Measurements from ENCODE around the gene ANKRD22.
A peak's percentile ranks its signal among the peaks of the same experiment; 100 is the strongest.

The ANKRD22 gene

DNA sequence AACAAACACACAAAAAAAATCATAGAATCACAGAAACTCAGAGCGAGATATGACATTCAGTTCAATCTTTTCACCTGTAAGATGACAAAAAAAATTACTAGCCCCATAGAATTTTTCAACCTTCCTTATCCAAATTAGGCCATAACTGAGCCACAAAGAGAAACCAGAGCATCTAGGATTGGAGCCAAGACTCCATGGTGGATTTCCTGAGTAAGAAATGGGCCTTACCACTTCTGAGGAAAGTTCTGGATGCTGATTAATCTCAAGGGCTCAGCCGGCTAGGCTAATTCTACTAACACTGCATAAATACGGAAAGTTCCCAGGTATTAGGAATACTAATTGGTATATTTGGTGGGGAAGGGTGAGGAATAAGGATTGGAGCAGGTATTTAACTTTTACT lies 32.4 kb downstream of the ANKRD22 start:
- H3K27me3 ChIP-seq = no peaks in the 10 kb centered on the region
- TF ChIP-seq, protein P1, sequence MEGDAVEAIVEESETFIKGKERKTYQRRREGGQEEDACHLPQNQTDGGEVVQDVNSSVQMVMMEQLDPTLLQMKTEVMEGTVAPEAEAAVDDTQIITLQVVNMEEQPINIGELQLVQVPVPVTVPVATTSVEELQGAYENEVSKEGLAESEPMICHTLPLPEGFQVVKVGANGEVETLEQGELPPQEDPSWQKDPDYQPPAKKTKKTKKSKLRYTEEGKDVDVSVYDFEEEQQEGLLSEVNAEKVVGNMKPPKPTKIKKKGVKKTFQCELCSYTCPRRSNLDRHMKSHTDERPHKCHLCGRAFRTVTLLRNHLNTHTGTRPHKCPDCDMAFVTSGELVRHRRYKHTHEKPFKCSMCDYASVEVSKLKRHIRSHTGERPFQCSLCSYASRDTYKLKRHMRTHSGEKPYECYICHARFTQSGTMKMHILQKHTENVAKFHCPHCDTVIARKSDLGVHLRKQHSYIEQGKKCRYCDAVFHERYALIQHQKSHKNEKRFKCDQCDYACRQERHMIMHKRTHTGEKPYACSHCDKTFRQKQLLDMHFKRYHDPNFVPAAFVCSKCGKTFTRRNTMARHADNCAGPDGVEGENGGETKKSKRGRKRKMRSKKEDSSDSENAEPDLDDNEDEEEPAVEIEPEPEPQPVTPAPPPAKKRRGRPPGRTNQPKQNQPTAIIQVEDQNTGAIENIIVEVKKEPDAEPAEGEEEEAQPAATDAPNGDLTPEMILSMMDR (IDR thresholded peaks at IDR 0.05) = no peak
- peaks cover 68% of the 10 kb centered on the region for H3K36me3 ChIP-seq
- H3K4me3 ChIP-seq (ENCODE audit: low read depth in 1 of 2, low read length in 1 of 2) = no peak overlapping the region
- no peaks in the 10 kb centered on the region for H3K4me1 ChIP-seq (ENCODE audit: control insufficient read depth in 1 of 2, insufficient read depth in 1 of 2, low read depth in 1 of 2, low read length in 1 of 2)
- no peak overlapping the region for H3K27ac ChIP-seq
- H3K9me3 ChIP-seq = no peaks in the 10 kb centered on the region

DNA sequence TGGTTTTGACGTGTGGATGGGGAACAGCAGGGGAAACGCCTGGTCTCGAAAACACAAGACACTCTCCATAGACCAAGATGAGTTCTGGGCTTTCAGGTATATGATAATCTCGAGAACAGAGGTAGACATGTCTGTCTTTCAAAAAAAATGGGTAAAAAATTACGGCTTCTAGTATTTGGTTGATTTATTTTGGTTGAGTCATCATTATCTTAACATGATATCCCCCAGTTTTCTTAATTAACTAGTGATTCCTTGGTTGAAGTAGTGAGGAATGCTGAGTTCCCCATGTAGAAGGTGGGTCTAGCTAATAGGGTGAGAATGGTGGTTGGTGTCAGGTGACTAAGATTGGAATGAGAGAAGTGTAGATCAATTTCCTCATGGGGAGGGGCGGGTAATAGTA lies 38.4 kb downstream of the ANKRD22 start:
- TF ChIP-seq, protein P1 (IDR thresholded peaks at IDR 0.05) = no peak
- Histone ChIP-seq H3K9me3 (no peaks in the 10 kb centered on the region), H3K27ac (no peak overlapping the region), H3K4me1 (ENCODE audit: control insufficient read depth in 1 of 2, insufficient read depth in 1 of 2, low read depth in 1 of 2, low read length in 1 of 2) (no peaks in the 10 kb centered on the region), H3K4me3 (ENCODE audit: low read depth in 1 of 2, low read length in 1 of 2) (no peak overlapping the region), H3K36me3 (peaks cover 16% of the 10 kb centered on the region), H3K27me3 (no peaks in the 10 kb centered on the region)

DNA sequence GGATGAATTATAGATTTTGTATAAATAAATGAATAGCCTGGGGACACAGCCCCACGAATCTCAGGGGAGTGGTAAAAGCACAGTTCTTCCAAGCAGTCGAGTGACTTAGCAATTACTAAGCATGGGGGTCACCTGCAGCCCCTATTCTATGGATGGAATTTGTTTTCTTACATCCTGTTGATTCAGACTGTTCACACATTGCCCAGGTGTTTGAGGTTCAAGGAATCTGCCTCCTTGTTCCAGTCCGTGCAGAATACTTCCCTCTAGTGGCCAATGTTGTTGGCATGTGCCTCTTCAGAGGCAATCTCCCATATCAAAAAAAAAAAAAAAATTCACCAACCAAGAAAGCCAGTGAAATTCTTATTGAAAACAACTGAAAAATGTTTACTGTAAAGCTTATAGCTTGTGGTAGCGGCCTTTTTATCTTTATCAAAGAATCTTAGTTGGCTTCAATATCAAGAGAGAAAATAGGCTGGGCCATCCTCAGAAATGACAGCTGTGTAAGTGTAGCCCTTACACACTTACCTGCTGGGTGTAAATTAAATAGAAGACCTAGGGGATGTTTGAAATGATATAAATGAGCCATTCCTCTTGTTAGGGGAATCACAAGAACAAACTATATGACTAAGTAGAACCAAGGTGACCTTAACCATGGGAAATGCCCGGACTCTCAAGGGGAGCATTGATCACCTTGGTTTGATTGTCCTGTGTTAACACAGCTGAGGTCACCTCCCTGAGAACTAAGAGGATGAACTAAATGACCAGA lies 41.3 kb downstream of the ANKRD22 start:
- TF ChIP-seq, protein P1 (IDR thresholded peaks at IDR 0.05) = peak; percentile 31
- Histone ChIP-seq H3K27me3 (no peaks in the 10 kb centered on the region), H3K36me3 (no peaks in the 10 kb centered on the region), H3K9me3 (no peaks in the 10 kb centered on the region), H3K27ac (no peak overlapping the region), H3K4me1 (ENCODE audit: control insufficient read depth in 1 of 2, insufficient read depth in 1 of 2, low read depth in 1 of 2, low read length in 1 of 2) (no peaks in the 10 kb centered on the region), H3K4me3 (ENCODE audit: low read depth in 1 of 2, low read length in 1 of 2) (no peak overlapping the region)

DNA sequence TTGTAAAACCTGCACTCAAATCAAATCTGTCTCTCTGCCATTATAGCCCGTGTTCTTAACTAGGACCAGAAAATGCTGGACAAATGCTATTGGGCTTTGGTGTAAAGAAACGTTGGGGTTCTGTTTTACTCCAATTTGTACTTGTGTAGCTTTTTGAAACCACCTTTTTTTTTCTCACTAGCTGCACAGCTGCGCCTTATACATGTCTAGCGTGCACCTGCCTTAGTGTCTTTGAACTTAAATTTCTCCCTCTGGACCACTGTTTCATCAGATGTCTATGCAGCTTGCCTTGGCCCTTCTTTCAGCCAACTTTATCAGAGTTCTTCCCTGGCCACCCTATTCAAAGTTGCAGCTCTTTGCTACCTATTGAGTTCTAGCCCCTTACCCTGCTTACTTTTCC lies 42.0 kb downstream of the ANKRD22 start:
- TF ChIP-seq, protein P1 (IDR thresholded peaks at IDR 0.05) = no peak
- Histone ChIP-seq H3K27ac (no peak overlapping the region), H3K27me3 (no peaks in the 10 kb centered on the region), H3K4me1 (ENCODE audit: control insufficient read depth in 1 of 2, insufficient read depth in 1 of 2, low read depth in 1 of 2, low read length in 1 of 2) (no peaks in the 10 kb centered on the region), H3K9me3 (no peaks in the 10 kb centered on the region), H3K4me3 (ENCODE audit: low read depth in 1 of 2, low read length in 1 of 2) (no peak overlapping the region), H3K36me3 (no peaks in the 10 kb centered on the region)

DNA sequence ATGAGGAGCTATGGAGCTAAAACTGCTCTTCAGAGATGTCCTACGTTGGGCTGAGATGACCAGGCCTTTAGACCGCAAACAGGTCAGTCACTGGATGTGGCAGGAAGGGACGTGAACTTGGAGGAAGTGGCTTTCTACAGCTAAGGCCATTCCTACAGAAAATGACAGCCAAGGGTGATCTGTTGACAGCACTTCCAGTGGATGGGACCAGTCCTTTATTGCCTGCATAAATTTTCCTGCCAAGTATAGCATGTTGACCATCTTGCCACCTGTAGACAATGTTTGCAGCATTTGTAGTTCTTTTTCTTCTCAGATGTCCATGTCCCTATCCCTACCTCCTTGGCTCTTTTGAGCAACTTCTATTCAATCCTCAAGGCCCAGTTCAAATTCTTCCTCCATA lies 45.7 kb downstream of the ANKRD22 start:
- Histone ChIP-seq H3K4me3 (ENCODE audit: low read depth in 1 of 2, low read length in 1 of 2) (no peak overlapping the region), H3K4me1 (ENCODE audit: control insufficient read depth in 1 of 2, insufficient read depth in 1 of 2, low read depth in 1 of 2, low read length in 1 of 2) (no peaks in the 10 kb centered on the region)

More for the DNA sequence above, 45.7 kb downstream of the ANKRD22 start:
- Histone ChIP-seq H3K27me3 (peaks cover 20% of the 10 kb centered on the region), H3K36me3 (no peaks in the 10 kb centered on the region), H3K9me3 (no peaks in the 10 kb centered on the region), H3K27ac (no peak overlapping the region)
- TF ChIP-seq, protein P1 (IDR thresholded peaks at IDR 0.05) = no peak
